Stimulated activated CD8-positive, alpha-beta memory T cell treated with anti-CD3 and anti-CD28 coated beads, Interleukin-2, amount 100 ng/mL, for 1 hour (primary cell): ENCODE results near the gene CXCL9.
"Not testable (repeated sequence)": the region's sequence is repeated elsewhere in the genome, so short reads cannot be mapped to it uniquely, and the experiment has no call there.

ENCODE experiments used
- DNase-seq, 2 donors: peaks; one replicate each; pipeline ENCODE4 v3.0.0-alpha.2; 2020; ENCODE audit warnings: low read depth in 2 of 2

CXCL9 gene

GRCh38 chr4:76012388-76012801 lies 5.1 kb upstream of the CXCL9 start:
- no peak for DNase-seq

GRCh38 chr4:76011700-76012387 lies 4.5 kb upstream of the CXCL9 start:
- DNase-seq: no peak

- no peak for DNase-seq
Measured at GRCh38 chr4:76011018-76011670, 3.8 kb upstream of the CXCL9 start.

- DNase-seq: no peak
Measured at GRCh38 chr4:76010576-76010975, 3.3 kb upstream of the CXCL9 start.

GRCh38 chr4:76009311-76009710 lies 2.0 kb upstream of the CXCL9 start:
- no peak for DNase-seq

GRCh38 chr4:76003620-76004019 lies 3.7 kb downstream of the CXCL9 start:
- DNase-seq: no peak

- DNase-seq: no peak
Measured at GRCh38 chr4:76003035-76003434, 4.3 kb downstream of the CXCL9 start.

GRCh38 chr4:76002176-76002575 lies 5.1 kb downstream of the CXCL9 start:
- no peak for DNase-seq

- DNase-seq: no peak
Measured at GRCh38 chr4:76001700-76002099, 5.6 kb downstream of the CXCL9 start.

- no peak for DNase-seq
Measured at GRCh38 chr4:76000279-76000678, 7.0 kb downstream of the CXCL9 start.

- not testable (repeated sequence) for DNase-seq
Measured at GRCh38 chr4:75998525-75999147, 8.7 kb downstream of the CXCL9 start.

GRCh38 chr4:75997946-75998345 lies 9.4 kb downstream of the CXCL9 start:
- no peak for DNase-seq

GRCh38 chr4:75997081-75997480 lies 10.2 kb downstream of the CXCL9 start:
- DNase-seq: no peak

GRCh38 chr4:75995727-75996126 lies 11.6 kb downstream of the CXCL9 start:
- no peak for DNase-seq

- no peak for DNase-seq
Measured at GRCh38 chr4:75992462-75992861, 14.8 kb downstream of the CXCL9 start.

GRCh38 chr4:75989846-75990528 lies 17.3 kb downstream of the CXCL9 start:
- no peak for DNase-seq

- DNase-seq: no peak
Measured at GRCh38 chr4:75985116-75985515, 22.2 kb downstream of the CXCL9 start.

- no peak for DNase-seq
Measured at GRCh38 chr4:75980576-75980975, 26.7 kb downstream of the CXCL9 start.

- no peak for DNase-seq
Measured at GRCh38 chr4:75976177-75976576, 31.1 kb downstream of the CXCL9 start.

- no peak for DNase-seq
Measured at GRCh38 chr4:75973766-75974165, 33.5 kb downstream of the CXCL9 start.

GRCh38 chr4:75968084-75968483 lies 39.2 kb downstream of the CXCL9 start:
- no peak for DNase-seq

GRCh38 chr4:75963558-75963957 lies 43.8 kb downstream of the CXCL9 start:
- no peak for DNase-seq

- DNase-seq: not testable (repeated sequence)
Measured at GRCh38 chr4:75962072-75962471, 45.2 kb downstream of the CXCL9 start.
